GM19397 (cell line): ENCODE results near the gene LRCH3.

Source experiments
- ATAC-seq: cut with Tn5 transposase; IDR thresholded peaks from one replicate; pipeline ENCODE4 v1.9.1; 2021; ENCODE audit warnings: mild to moderate bottlenecking, moderate library complexity; ENCODE audit not compliant: unreplicated experiment

LRCH3 gene

GRCh38 chr3:197833930-197834715, 43.1 kb downstream of the LRCH3 start:
- ATAC-seq, result no peak

- ATAC-seq, result no peak
Observed at GRCh38 chr3:197835509-197835908, 44.5 kb downstream of the LRCH3 start.

GRCh38 chr3:197836244-197836643, 45.2 kb downstream of the LRCH3 start:
- ATAC-seq, result no peak

- no peak for ATAC-seq
Observed at GRCh38 chr3:197837282-197837681, 46.2 kb downstream of the LRCH3 start.

GRCh38 chr3:197841789-197842188, 50.7 kb downstream of the LRCH3 start:
- ATAC-seq, result no peak

- ATAC-seq, result no peak
Observed at GRCh38 chr3:197846491-197846890, 55.4 kb downstream of the LRCH3 start.

- no peak for ATAC-seq
Observed at GRCh38 chr3:197847866-197848401, 56.9 kb downstream of the LRCH3 start.

- ATAC-seq, result no peak
Observed at GRCh38 chr3:197854596-197855343, 63.7 kb downstream of the LRCH3 start.

- no peak for ATAC-seq
Observed at GRCh38 chr3:197855571-197855970, 64.5 kb downstream of the LRCH3 start.

- ATAC-seq, result no peak
Observed at GRCh38 chr3:197856199-197856816, 65.3 kb downstream of the LRCH3 start.

- no peak for ATAC-seq
Observed at GRCh38 chr3:197858133-197858532, 67.1 kb downstream of the LRCH3 start.

GRCh38 chr3:197858598-197858997, 67.5 kb downstream of the LRCH3 start:
- ATAC-seq, result no peak

- no peak for ATAC-seq
Observed at GRCh38 chr3:197866035-197866434, 75.0 kb downstream of the LRCH3 start.

GRCh38 chr3:197873329-197873728, 82.3 kb downstream of the LRCH3 start:
- ATAC-seq, result no peak

GRCh38 chr3:197874064-197874463, 83.0 kb downstream of the LRCH3 start:
- no peak for ATAC-seq

- ATAC-seq, result no peak
Observed at GRCh38 chr3:197874653-197875052, 83.6 kb downstream of the LRCH3 start.

- ATAC-seq, result no peak
Observed at GRCh38 chr3:197877902-197878301, 86.8 kb downstream of the LRCH3 start.

GRCh38 chr3:197878427-197878826, 87.4 kb downstream of the LRCH3 start:
- ATAC-seq, result no peak

GRCh38 chr3:197880491-197881269, 89.6 kb downstream of the LRCH3 start:
- no peak for ATAC-seq

- ATAC-seq, result no peak
Observed at GRCh38 chr3:197881270-197881969, 90.4 kb downstream of the LRCH3 start.
